HG03196 (cell line): ENCODE measurements around the gene AKAP7.

Experiments
- ATAC-seq: cut with Tn5 transposase; IDR thresholded peaks from one replicate; pipeline ENCODE4 v1.9.1; 2021; ENCODE audit not compliant: unreplicated experiment

AKAP7 gene

GRCh38 chr6:131197716-131198115 is 62.4 kb downstream of the AKAP7 start:
- ATAC-seq: no peak

GRCh38 chr6:131199568-131200272 is 64.5 kb downstream of the AKAP7 start:
- peak; percentile 100 for ATAC-seq

GRCh38 chr6:131205481-131206244 is 70.4 kb downstream of the AKAP7 start:
- ATAC-seq: no peak

GRCh38 chr6:131206463-131207251 is 71.4 kb downstream of the AKAP7 start:
- no peak for ATAC-seq

GRCh38 chr6:131208787-131209186 is 73.5 kb downstream of the AKAP7 start:
- ATAC-seq: no peak

- no peak for ATAC-seq
These were observed 75.2 kb downstream of the AKAP7 start for GRCh38 chr6:131210469-131210868.

- no peak for ATAC-seq
These were observed 76.8 kb downstream of the AKAP7 start for GRCh38 chr6:131212024-131212423.

GRCh38 chr6:131212913-131213312 is 77.6 kb downstream of the AKAP7 start:
- no peak for ATAC-seq

- ATAC-seq: no peak
These were observed 78.3 kb downstream of the AKAP7 start for GRCh38 chr6:131213501-131213990.

GRCh38 chr6:131215219-131215618 is 80.0 kb downstream of the AKAP7 start:
- no peak for ATAC-seq

- ATAC-seq: no peak
These were observed 81.0 kb downstream of the AKAP7 start for GRCh38 chr6:131216246-131216645.

GRCh38 chr6:131222773-131223172 is 87.5 kb downstream of the AKAP7 start:
- no peak for ATAC-seq

GRCh38 chr6:131223416-131223815 is 88.1 kb downstream of the AKAP7 start:
- no peak for ATAC-seq

GRCh38 chr6:131225127-131225526 is 89.9 kb downstream of the AKAP7 start:
- ATAC-seq: no peak

- no peak for ATAC-seq
These were observed 90.7 kb downstream of the AKAP7 start for GRCh38 chr6:131225959-131226358.

GRCh38 chr6:131226459-131227157 is 91.3 kb downstream of the AKAP7 start:
- ATAC-seq: no peak

- ATAC-seq: no peak
These were observed 91.9 kb downstream of the AKAP7 start for GRCh38 chr6:131227158-131227543.

GRCh38 chr6:131231103-131231502 is 95.8 kb downstream of the AKAP7 start:
- ATAC-seq: no peak

- ATAC-seq: no peak
These were observed 96.6 kb downstream of the AKAP7 start for GRCh38 chr6:131231891-131232290.

- no peak for ATAC-seq
These were observed 109.7 kb downstream of the AKAP7 start for GRCh38 chr6:131244942-131245341.

- peak; percentile 83 for ATAC-seq
These were observed 114.9 kb downstream of the AKAP7 start for GRCh38 chr6:131250122-131250521.
